Esophagus (tissue), 2 donors: ENCODE results near the gene CEBPB. TPM values are rescaled to one million over a fixed set of nuclear protein-coding genes. Genes with fewer than 3 reads are reported as not detected.
A peak's percentile ranks its signal among the peaks of the same experiment; 100 is the strongest.

Experiments used
- H3K27ac ChIP-seq, 2 donors: one replicate each; pipeline ENCODE4 v1.5.1; 2013; ENCODE audit warnings: low read depth in 2 of 2, mild to moderate bottlenecking in 2 of 2, inconsistent platforms in 1 of 2, low read length in 1 of 2, moderate library complexity in 1 of 2
- H3K27me3 ChIP-seq, 2 donors: one replicate each; pipeline ENCODE4 v1.6.1; 2013; ENCODE audit warnings: low read length in 2 of 2, control low read depth in 1 of 2, mild to moderate bottlenecking in 1 of 2; ENCODE audit not compliant: insufficient read depth in 2 of 2, control insufficient read depth in 1 of 2
- H3K36me3 ChIP-seq, 2 donors: one replicate each; pipeline ENCODE4 v1.6.1; 2013; ENCODE audit warnings: low read length in 1 of 2; ENCODE audit not compliant: control insufficient read depth in 2 of 2, insufficient read depth in 2 of 2
- H3K4me1 ChIP-seq, 2 donors: one replicate each; pipeline ENCODE4 v1.6.1; 2013; ENCODE audit warnings: low read length in 1 of 2; ENCODE audit not compliant: control insufficient read depth in 2 of 2, insufficient read depth in 2 of 2
- H3K4me3 ChIP-seq, 2 donors: one replicate each; pipeline ENCODE4 v1.5.1; 2013; ENCODE audit warnings: low read length in 2 of 2, mild to moderate bottlenecking in 2 of 2, low read depth in 1 of 2, moderate library complexity in 1 of 2
- H3K9me3 ChIP-seq, 2 donors: one replicate each; pipeline ENCODE4 v1.6.1; 2013; ENCODE audit warnings: mild to moderate bottlenecking in 2 of 2, low read depth in 1 of 2, low read length in 1 of 2, moderate library complexity in 1 of 2; ENCODE audit not compliant: control insufficient read depth in 2 of 2, insufficient read depth in 1 of 2
- WGBS, 2 donors: extraction: QIAGEN DNeasy Blood & Tissue Kit; methylation state at CpG; one replicate each; pipeline ENCODE4 v1.1.7; 2013; 5-methylcytosine and 5-hydroxymethylcytosine counted together
- polyA plus RNA-seq, 2 donors: library from polyadenylated mRNA; stranded (reverse); fragments of 200-250 nt; gene quantifications; one replicate each; pipeline ENCODE4 v1.2.3, GENCODE V29; 2013
- donor health status: healthy with polysubstance abuse.
- donor health status: Bipolar disorder and iron deficiency.

Gene CEBPB
- polyA plus RNA-seq, 2 donors, result 6.9 to 19.6 TPM

- Histone ChIP-seq H3K4me3 (no peak overlapping the region), H3K9me3 (no peaks in the 10 kb centered on the region), H3K27me3 (no peaks in the 10 kb centered on the region), H3K4me1 (peaks cover 5 to 11% of the 10 kb centered on the region in 2 donors), H3K27ac (no peak overlapping the region), H3K36me3 (no peaks in the 10 kb centered on the region)
- 93 to 96% methylated on average over 14 of the region's 14 CpGs for WGBS, 2 donors
Observed at GRCh38 chr20:50217207-50217949, 26.7 kb downstream of the CEBPB start.

- 68 to 78% methylated on average over 5 of the region's 5 CpGs for WGBS, 2 donors
- Histone ChIP-seq H3K4me3 (no peak overlapping the region), H3K4me1 (peaks cover 5 to 11% of the 10 kb centered on the region in 2 donors)
Observed at GRCh38 chr20:50218987-50219435, 28.4 kb downstream of the CEBPB start.

GRCh38 chr20:50219600-50219999, 29.0 kb downstream of the CEBPB start:
- Histone ChIP-seq H3K4me3 (no peak overlapping the region), H3K27me3 (no peaks in the 10 kb centered on the region), H3K27ac (no peak overlapping the region), H3K4me1 (peaks cover 5 to 11% of the 10 kb centered on the region in 2 donors), H3K36me3 (no peaks in the 10 kb centered on the region), H3K9me3 (no peaks in the 10 kb centered on the region)
- WGBS, 2 donors, result 81 to 85% methylated on average over 4 of the region's 4 CpGs

More at GRCh38 chr20:50218987-50219435, 28.4 kb downstream of the CEBPB start:
- Histone ChIP-seq H3K27me3 (no peaks in the 10 kb centered on the region), H3K36me3 (no peaks in the 10 kb centered on the region), H3K9me3 (no peaks in the 10 kb centered on the region), H3K27ac (no peak overlapping the region)

GRCh38 chr20:50220093-50220893, 29.7 kb downstream of the CEBPB start:
- H3K4me3 ChIP-seq, result no peak overlapping the region
- H3K27me3 ChIP-seq, result no peaks in the 10 kb centered on the region
- H3K9me3 ChIP-seq, result no peaks in the 10 kb centered on the region
- no peaks in the 10 kb centered on the region for H3K36me3 ChIP-seq
- H3K4me1 ChIP-seq, result peaks cover 3 to 11% of the 10 kb centered on the region in 2 donors
- no peak overlapping the region for H3K27ac ChIP-seq
- 75 to 90% methylated on average over 11 of the region's 11 CpGs for WGBS, 2 donors

- no peaks in the 10 kb centered on the region for H3K36me3 ChIP-seq
- H3K4me3 ChIP-seq, result no peak overlapping the region
- no peak overlapping the region for H3K27ac ChIP-seq
- peaks cover 2 to 11% of the 10 kb centered on the region in 2 donors for H3K4me1 ChIP-seq
- 78 to 85% methylated on average over 13 of the region's 13 CpGs for WGBS, 2 donors
- H3K9me3 ChIP-seq, result no peaks in the 10 kb centered on the region
- H3K27me3 ChIP-seq, result no peaks in the 10 kb centered on the region
Observed at GRCh38 chr20:50220894-50221365, 30.3 kb downstream of the CEBPB start.

GRCh38 chr20:50221501-50222308, 31.1 kb downstream of the CEBPB start:
- H3K36me3 ChIP-seq, result no peaks in the 10 kb centered on the region
- peaks cover 0 to 12% of the 10 kb centered on the region in 2 donors for H3K4me1 ChIP-seq
- H3K27ac ChIP-seq, result no peak overlapping the region
- 81 to 83% methylated on average over 17 to 18 of the region's 18 CpGs for WGBS, 2 donors
- no peak overlapping the region for H3K4me3 ChIP-seq
- H3K27me3 ChIP-seq, result no peaks in the 10 kb centered on the region
- H3K9me3 ChIP-seq, result no peaks in the 10 kb centered on the region

GRCh38 chr20:50222309-50223038, 31.8 kb downstream of the CEBPB start:
- H3K36me3 ChIP-seq, result no peaks in the 10 kb centered on the region
- 88 to 91% methylated on average over 12 of the region's 12 CpGs for WGBS, 2 donors
- H3K27ac ChIP-seq, result no peak overlapping the region
- H3K4me3 ChIP-seq, result no peak overlapping the region
- H3K27me3 ChIP-seq, result no peaks in the 10 kb centered on the region
- H3K9me3 ChIP-seq, result no peaks in the 10 kb centered on the region
- H3K4me1 ChIP-seq, result peaks cover 0 to 13% of the 10 kb centered on the region in 2 donors

- Histone ChIP-seq H3K27me3 (no peaks in the 10 kb centered on the region), H3K27ac (peak overlapping the region in 1 of 2 donors; percentile 48), H3K9me3 (no peaks in the 10 kb centered on the region), H3K4me3 (no peak overlapping the region), H3K4me1 (peaks cover 0 to 13% of the 10 kb centered on the region in 2 donors), H3K36me3 (no peaks in the 10 kb centered on the region)
- WGBS, 2 donors, result 77 to 79% methylated on average over 28 of the region's 28 CpGs
Observed at GRCh38 chr20:50223039-50224005, 32.7 kb downstream of the CEBPB start.
